Nephron (organoid): ENCODE data around the gene INTS7.
A peak's percentile ranks its signal among the peaks of the same experiment; 100 is the strongest.

Source experiments
- H3K27ac Mint-ChIP-seq, 3 experiments: 2 replicates each; pipeline ENCODE4 v1.8.0; 2020; ENCODE audit warnings: mixed read lengths in 3 of 3, mild to moderate bottlenecking in 2 of 3, moderate library complexity in 1 of 3
- H3K27me3 Mint-ChIP-seq: 2 replicates; pipeline ENCODE4 v1.8.0; 2021; ENCODE audit warnings: low read depth, mild to moderate bottlenecking, moderate library complexity, mixed read lengths
- H3K36me3 Mint-ChIP-seq: 2 replicates; pipeline ENCODE4 v1.8.0; 2020; ENCODE audit warnings: low read depth, mixed read lengths
- H3K4me1 Mint-ChIP-seq: 2 replicates; pipeline ENCODE4 v1.8.0; 2020; ENCODE audit warnings: mixed read lengths
- H3K4me3 Mint-ChIP-seq, 3 experiments: 2 replicates each; pipeline ENCODE4 v1.8.0; 2020; ENCODE audit warnings: mild to moderate bottlenecking in 3 of 3, mixed read lengths in 3 of 3, moderate library complexity in 2 of 3
- H3K9me3 Mint-ChIP-seq: 2 replicates; pipeline ENCODE4 v1.8.0; 2020; ENCODE audit warnings: mixed read lengths
- TF ChIP-seq, protein P1 (sequence below), 3 experiments: fragments of 200-600 bp; sonication (generic); IDR thresholded peaks; one replicate each; pipeline ENCODE4 v1.5.0; 2021; ENCODE audit warnings: antibody characterized with exemption in 3 of 3; ENCODE audit not compliant: unreplicated experiment in 3 of 3

INTS7 gene, protein sequence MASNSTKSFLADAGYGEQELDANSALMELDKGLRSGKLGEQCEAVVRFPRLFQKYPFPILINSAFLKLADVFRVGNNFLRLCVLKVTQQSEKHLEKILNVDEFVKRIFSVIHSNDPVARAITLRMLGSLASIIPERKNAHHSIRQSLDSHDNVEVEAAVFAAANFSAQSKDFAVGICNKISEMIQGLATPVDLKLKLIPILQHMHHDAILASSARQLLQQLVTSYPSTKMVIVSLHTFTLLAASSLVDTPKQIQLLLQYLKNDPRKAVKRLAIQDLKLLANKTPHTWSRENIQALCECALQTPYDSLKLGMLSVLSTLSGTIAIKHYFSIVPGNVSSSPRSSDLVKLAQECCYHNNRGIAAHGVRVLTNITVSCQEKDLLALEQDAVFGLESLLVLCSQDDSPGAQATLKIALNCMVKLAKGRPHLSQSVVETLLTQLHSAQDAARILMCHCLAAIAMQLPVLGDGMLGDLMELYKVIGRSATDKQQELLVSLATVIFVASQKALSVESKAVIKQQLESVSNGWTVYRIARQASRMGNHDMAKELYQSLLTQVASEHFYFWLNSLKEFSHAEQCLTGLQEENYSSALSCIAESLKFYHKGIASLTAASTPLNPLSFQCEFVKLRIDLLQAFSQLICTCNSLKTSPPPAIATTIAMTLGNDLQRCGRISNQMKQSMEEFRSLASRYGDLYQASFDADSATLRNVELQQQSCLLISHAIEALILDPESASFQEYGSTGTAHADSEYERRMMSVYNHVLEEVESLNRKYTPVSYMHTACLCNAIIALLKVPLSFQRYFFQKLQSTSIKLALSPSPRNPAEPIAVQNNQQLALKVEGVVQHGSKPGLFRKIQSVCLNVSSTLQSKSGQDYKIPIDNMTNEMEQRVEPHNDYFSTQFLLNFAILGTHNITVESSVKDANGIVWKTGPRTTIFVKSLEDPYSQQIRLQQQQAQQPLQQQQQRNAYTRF

DNA sequence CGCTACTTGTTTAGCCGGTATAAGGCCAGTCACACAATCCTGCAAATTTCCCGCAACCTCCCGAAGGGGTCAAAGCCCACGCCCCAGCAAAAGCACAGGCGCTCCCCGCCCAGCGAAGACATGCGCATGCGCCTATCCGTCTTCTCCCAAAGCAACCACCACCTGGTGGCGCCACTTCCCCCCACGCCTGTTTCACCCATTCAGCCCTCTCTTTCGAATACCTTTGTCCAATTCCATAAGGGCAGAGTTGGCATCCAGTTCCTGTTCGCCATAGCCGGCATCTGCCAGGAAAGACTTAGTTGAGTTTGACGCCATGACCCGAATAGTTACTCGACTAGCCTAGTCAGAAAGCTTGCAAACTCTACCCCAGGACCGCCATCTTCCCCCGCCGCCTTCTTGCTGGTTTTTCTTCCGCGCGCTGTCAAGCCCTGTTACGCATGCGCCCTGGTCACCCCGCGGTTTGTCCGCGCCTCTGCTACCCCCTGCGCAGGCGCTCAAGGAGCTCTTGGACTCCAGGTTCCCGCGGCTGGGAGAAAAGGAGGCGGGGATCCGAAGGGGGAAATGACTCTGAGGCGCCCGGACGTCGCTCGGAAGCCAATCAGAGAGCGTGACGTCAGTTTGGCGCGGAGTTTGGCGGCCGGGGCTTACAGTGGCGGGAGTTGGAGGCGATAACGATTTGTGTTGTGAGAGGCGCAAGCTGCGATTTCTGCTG is at the start of gene INTS7, which contains the start of gene DTL:
TSS of gene INTS7 (minus strand) at position 435 of the 712 bp plus-strand sequence. CDS start at position 315, 120 bp downstream.
TSS of gene DTL (plus strand) at position 626 of the 712 bp plus-strand sequence. CDS start 143 bp downstream, outside the sequence.
- H3K9me3 Mint-ChIP-seq, result no peaks in the 10 kb centered on the region
- peak within 1 kb of the TSS; percentile 95 to 97 (median 96) for H3K4me3 Mint-ChIP-seq
- TF ChIP-seq, protein P1, sequence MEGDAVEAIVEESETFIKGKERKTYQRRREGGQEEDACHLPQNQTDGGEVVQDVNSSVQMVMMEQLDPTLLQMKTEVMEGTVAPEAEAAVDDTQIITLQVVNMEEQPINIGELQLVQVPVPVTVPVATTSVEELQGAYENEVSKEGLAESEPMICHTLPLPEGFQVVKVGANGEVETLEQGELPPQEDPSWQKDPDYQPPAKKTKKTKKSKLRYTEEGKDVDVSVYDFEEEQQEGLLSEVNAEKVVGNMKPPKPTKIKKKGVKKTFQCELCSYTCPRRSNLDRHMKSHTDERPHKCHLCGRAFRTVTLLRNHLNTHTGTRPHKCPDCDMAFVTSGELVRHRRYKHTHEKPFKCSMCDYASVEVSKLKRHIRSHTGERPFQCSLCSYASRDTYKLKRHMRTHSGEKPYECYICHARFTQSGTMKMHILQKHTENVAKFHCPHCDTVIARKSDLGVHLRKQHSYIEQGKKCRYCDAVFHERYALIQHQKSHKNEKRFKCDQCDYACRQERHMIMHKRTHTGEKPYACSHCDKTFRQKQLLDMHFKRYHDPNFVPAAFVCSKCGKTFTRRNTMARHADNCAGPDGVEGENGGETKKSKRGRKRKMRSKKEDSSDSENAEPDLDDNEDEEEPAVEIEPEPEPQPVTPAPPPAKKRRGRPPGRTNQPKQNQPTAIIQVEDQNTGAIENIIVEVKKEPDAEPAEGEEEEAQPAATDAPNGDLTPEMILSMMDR (IDR thresholded peaks at IDR 0.05; ENCODE audit: unreplicated experiment in 3 of 3), result peak; percentile 91 to 96 (median 95)
- H3K27me3 Mint-ChIP-seq, result no peaks in the 10 kb centered on the region
- peaks cover 6% of the 10 kb centered on the region for H3K36me3 Mint-ChIP-seq
- peak within 1 kb of the TSS; percentile 90 to 99 (median 98) for H3K27ac Mint-ChIP-seq
- peaks cover 50% of the 10 kb centered on the region for H3K4me1 Mint-ChIP-seq

DNA sequence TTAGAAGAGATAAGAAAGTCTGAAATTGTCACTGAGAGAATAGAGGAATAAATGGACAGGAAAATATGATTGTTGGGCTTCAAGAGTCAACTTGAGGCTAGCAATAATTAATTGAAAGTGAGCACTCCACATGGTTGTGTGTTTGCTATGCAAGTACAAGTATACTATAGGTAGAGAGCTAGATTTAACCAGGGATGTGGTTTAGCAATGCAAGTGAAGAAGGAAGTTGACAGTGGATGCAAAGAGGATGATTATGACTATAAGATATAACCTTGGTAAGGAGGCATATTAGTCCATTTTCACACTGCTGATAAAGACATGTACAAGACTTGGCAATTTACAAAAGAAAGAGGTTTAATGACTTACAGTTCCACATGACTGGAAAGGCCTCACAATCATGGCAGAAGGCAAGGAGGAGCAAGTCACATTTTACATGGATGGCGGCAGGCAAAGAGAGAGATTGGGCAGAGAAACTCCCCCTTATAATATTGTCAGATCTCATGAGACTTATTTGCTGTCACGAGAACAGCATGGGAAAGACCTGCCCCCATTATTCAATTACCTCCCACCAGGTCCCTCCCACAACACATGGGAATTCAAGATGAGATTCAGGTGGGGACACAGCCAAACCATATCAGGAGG is 47.5 kb upstream of the INTS7 start:
- Mint-ChIP-seq H3K36me3 (peaks cover 20% of the 10 kb centered on the region), H3K9me3 (no peaks in the 10 kb centered on the region), H3K27ac (no peak overlapping the region), H3K4me1 (peaks cover 4% of the 10 kb centered on the region), H3K27me3 (no peaks in the 10 kb centered on the region), H3K4me3 (no peak overlapping the region)
- TF ChIP-seq, protein P1 (IDR thresholded peaks at IDR 0.05; ENCODE audit: unreplicated experiment in 3 of 3), result no peak

DNA sequence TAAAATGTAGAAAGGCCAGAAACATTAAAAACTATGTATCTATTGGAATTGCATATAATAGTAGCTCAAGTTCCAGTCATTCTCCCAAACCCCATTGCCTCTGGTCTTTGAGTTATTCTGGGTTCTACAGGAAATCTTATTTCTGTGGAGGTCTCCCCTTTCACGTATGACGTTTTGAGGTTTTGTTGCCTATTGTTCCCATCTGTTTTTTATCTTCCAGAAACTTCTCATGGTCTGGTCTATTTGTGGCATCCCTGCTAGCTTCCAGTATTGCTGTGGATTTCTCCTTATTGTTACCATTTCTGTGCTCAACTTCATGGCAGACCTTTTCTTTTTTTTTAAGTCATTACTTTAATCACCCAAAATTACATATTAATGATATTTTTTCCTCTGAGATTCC is 43.5 kb upstream of the INTS7 start:
- no peak overlapping the region for H3K4me3 Mint-ChIP-seq
- no peaks in the 10 kb centered on the region for H3K4me1 Mint-ChIP-seq
- peaks cover 3% of the 10 kb centered on the region for H3K36me3 Mint-ChIP-seq
- TF ChIP-seq, protein P1 (IDR thresholded peaks at IDR 0.05; ENCODE audit: unreplicated experiment in 3 of 3), result no peak
- H3K27ac Mint-ChIP-seq, result no peak overlapping the region
- no peaks in the 10 kb centered on the region for H3K27me3 Mint-ChIP-seq
- no peaks in the 10 kb centered on the region for H3K9me3 Mint-ChIP-seq

DNA sequence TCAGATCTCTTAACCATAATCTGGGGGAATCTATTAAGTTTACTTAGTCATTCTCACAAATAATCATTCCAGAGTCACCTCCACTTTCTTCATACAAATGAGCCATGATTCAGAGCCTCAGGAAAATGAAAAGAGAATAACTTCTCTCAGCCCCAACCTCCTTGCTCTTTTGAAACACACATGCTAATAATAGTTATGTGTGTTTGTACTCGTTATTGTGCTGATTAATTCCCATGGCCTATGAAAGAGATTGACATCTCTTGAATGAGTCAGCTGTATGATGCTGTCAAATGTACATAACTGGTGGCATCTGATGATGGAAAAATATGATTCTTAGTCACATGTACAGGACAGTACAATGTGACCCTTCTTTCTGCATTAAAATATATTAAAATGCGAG is 41.7 kb upstream of the INTS7 start:
- H3K36me3 Mint-ChIP-seq, result peaks cover 3% of the 10 kb centered on the region
- H3K4me3 Mint-ChIP-seq, result no peak overlapping the region
- TF ChIP-seq, protein P1 (IDR thresholded peaks at IDR 0.05; ENCODE audit: unreplicated experiment in 3 of 3), result no peak
- H3K9me3 Mint-ChIP-seq, result no peaks in the 10 kb centered on the region
- H3K27ac Mint-ChIP-seq, result no peak overlapping the region
- no peaks in the 10 kb centered on the region for H3K4me1 Mint-ChIP-seq
- H3K27me3 Mint-ChIP-seq, result no peaks in the 10 kb centered on the region

DNA sequence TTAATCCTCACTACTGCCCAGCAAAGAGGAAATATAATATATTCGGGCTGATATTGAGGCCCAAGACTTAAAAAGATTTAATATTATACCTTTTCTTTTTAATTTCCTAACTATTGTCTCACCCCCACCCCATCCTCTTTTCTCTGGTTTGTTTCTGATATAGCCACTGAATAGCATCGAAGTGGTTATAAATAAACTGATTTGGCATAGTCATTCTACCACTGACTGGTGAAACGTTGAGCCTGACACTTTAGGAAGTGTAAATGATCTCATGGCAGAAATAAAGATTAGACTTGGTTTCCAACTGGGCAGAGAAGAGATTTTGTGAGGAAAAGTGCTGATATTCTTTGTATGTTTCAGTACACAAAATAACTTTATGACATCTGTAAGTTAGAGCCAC is 39.5 kb upstream of the INTS7 start:
- H3K27me3 Mint-ChIP-seq, result no peaks in the 10 kb centered on the region
- H3K36me3 Mint-ChIP-seq, result peaks cover 3% of the 10 kb centered on the region
- H3K9me3 Mint-ChIP-seq, result no peaks in the 10 kb centered on the region
- no peaks in the 10 kb centered on the region for H3K4me1 Mint-ChIP-seq
- no peak overlapping the region for H3K4me3 Mint-ChIP-seq
- H3K27ac Mint-ChIP-seq, result no peak overlapping the region
- TF ChIP-seq, protein P1 (IDR thresholded peaks at IDR 0.05; ENCODE audit: unreplicated experiment in 3 of 3), result no peak
